ENCODE results near the gene SERPINI1.

Gene SERPINI1

GRCh38 chr3:167740961-167741587 is 5.6 kb downstream of the SERPINI1 start:
- peak; percentile 78 for DNase-seq (ENCODE audit: low read depth)
- peak; percentile 86 for TF ChIP-seq CTCF (conservative IDR thresholded peaks at IDR 0.05; ENCODE audit: low read depth, low read length)
- no peak overlapping the region for H3K4me3 ChIP-seq (ENCODE audit: low read depth, low read length)

GRCh38 chr3:167742338-167742737 is 6.8 kb downstream of the SERPINI1 start:
- H3K4me3 ChIP-seq (ENCODE audit: low read depth, low read length): no peak overlapping the region
- TF ChIP-seq CTCF (conservative IDR thresholded peaks at IDR 0.05; ENCODE audit: low read depth, low read length): no peak
- DNase-seq (ENCODE audit: low read depth): no peak

GRCh38 chr3:167743799-167744198 is 8.3 kb downstream of the SERPINI1 start:
- no peak for DNase-seq (ENCODE audit: low read depth)
- H3K4me3 ChIP-seq (ENCODE audit: low read depth, low read length): no peak overlapping the region
- no peak for TF ChIP-seq CTCF (conservative IDR thresholded peaks at IDR 0.05; ENCODE audit: low read depth, low read length)

- DNase-seq (ENCODE audit: low read depth): no peak
- TF ChIP-seq CTCF (conservative IDR thresholded peaks at IDR 0.05; ENCODE audit: low read depth, low read length): no peak
- no peak overlapping the region for H3K4me3 ChIP-seq (ENCODE audit: low read depth, low read length)
These were observed 13.7 kb downstream of the SERPINI1 start for GRCh38 chr3:167749209-167749608.

GRCh38 chr3:167749728-167750127 is 14.2 kb downstream of the SERPINI1 start:
- no peak overlapping the region for H3K4me3 ChIP-seq (ENCODE audit: low read depth, low read length)
- no peak for TF ChIP-seq CTCF (conservative IDR thresholded peaks at IDR 0.05; ENCODE audit: low read depth, low read length)
- no peak for DNase-seq (ENCODE audit: low read depth)

GRCh38 chr3:167750272-167750971 is 14.9 kb downstream of the SERPINI1 start:
- peak; percentile 13 for DNase-seq (ENCODE audit: low read depth)
- H3K4me3 ChIP-seq (ENCODE audit: low read depth, low read length): no peak overlapping the region
- TF ChIP-seq CTCF (conservative IDR thresholded peaks at IDR 0.05; ENCODE audit: low read depth, low read length): no peak

- DNase-seq (ENCODE audit: low read depth): no peak
- H3K4me3 ChIP-seq (ENCODE audit: low read depth, low read length): no peak overlapping the region
- no peak for TF ChIP-seq CTCF (conservative IDR thresholded peaks at IDR 0.05; ENCODE audit: low read depth, low read length)
These were observed 18.5 kb downstream of the SERPINI1 start for GRCh38 chr3:167754049-167754448.

Measured in choroid plexus epithelial cell (primary cell).